K562 (cell line): ENCODE data around the gene POR. TPM values are rescaled to one million over a fixed set of nuclear protein-coding genes. Genes with fewer than 3 reads are reported as not detected.

Source experiments
- ATAC-seq: fragments of 200-7000 bp; cut with Tn5 transposase; 3 replicates; pipeline ENCODE4 v1.9.1; 2020; ENCODE audit warnings: moderate library complexity
- BruUV-seq: library from RNA; stranded (reverse); fragments of 400-500 nt; replicated peaks from 2 replicates; lab custom pipeline; 2021; lab: Mats Ljungman, UMichigan
- CTCF ChIA-PET: fragments of 300-600 bp; formaldehyde crosslinking; extraction: SDS; loops from one replicate; lab custom pipeline; 2021; ENCODE audit warnings: low intra/inter-chr PET ratio; lab: Yijun Ruan, JAX
- POLR2A ChIA-PET: fragments of 300-600, 350-650 bp; sonication (Branson Sonifier 250); formaldehyde crosslinking; extraction: SDS; loops from one replicate; lab custom pipeline; 2021; ENCODE audit warnings: antibody characterized with exemption, inconsistent platforms; lab: Yijun Ruan, JAX
- DNase-seq, 4 experiments: peaks; one replicate each; pipeline versions ENCODE4 v3.0.0 to v3.0.0-alpha.2; 2011 to 2018; ENCODE audit warnings: low spot score in 3 of 4, mixed read lengths in 3 of 4; ENCODE audit errors: extremely low read depth in 1 of 4
- FAIRE-seq: peaks from 2 replicates; lab custom pipeline; 2011; peaks lifted over from hg19 to GRCh38; lab: Jason Lieb, UNC
- H2AFZ ChIP-seq: 2 replicates; pipeline ENCODE4 v1.6.0; 2011; ENCODE audit warnings: low read depth, low read length, control low read depth, inconsistent platforms
- H3K27ac ChIP-seq: fragments of 200-600 bp; 3 replicates; pipeline ENCODE4 v1.8.0; 2011; ENCODE audit warnings: low read depth, mild to moderate bottlenecking, control low read depth, inconsistent platforms, low read length, moderate library complexity, mixed read lengths; ENCODE audit errors: extremely low read depth
- H3K27me3 ChIP-seq, 2 experiments: fragments of 300-600 bp in 1 of 2; 2 replicates in 1 of 2; 3 replicates in 1 of 2; pipeline versions ENCODE4 v1.6.0 to v1.8.0; 2011; ENCODE audit warnings: inconsistent platforms in 2 of 2, low read length in 2 of 2, mild to moderate bottlenecking in 1 of 2, mixed read lengths in 1 of 2, moderate library complexity in 1 of 2; ENCODE audit not compliant: control insufficient read depth in 2 of 2, insufficient read depth in 2 of 2
- H3K36me3 ChIP-seq: fragments of 300-600 bp; 3 replicates; pipeline ENCODE4 v1.8.0; 2011; ENCODE audit warnings: mild to moderate bottlenecking, low read length, inconsistent platforms; ENCODE audit not compliant: control insufficient read depth, insufficient read depth
- H3K4me1 ChIP-seq, 2 experiments: fragments of 200-600 bp in 1 of 2; replicated peaks in 1 of 2; 2 replicates in 1 of 2; 3 replicates in 1 of 2; pipeline versions ENCODE4 v1.5.1 to v1.8.0; 2011; ENCODE audit warnings: inconsistent platforms in 2 of 2, low read length in 2 of 2, mild to moderate bottlenecking in 1 of 2, mixed read lengths in 1 of 2, moderate library complexity in 1 of 2; ENCODE audit not compliant: control insufficient read depth in 2 of 2, insufficient read depth in 2 of 2
- H3K4me2 ChIP-seq: 2 replicates; pipeline ENCODE4 v1.6.1; 2011; ENCODE audit warnings: low read length, control low read depth, inconsistent platforms, mixed read lengths; ENCODE audit not compliant: insufficient read depth
- H3K4me3 ChIP-seq: fragments of 200-600 bp; sonication (generic), shearing (Covaris generic); 2 replicates; pipeline ENCODE4 v1.5.1; 2016; ENCODE audit warnings: control low read depth, inconsistent platforms
- H3K79me2 ChIP-seq: fragments of 200-600 bp; 3 replicates; pipeline ENCODE4 v1.8.0; 2011; ENCODE audit warnings: low read length, inconsistent platforms; ENCODE audit not compliant: control insufficient read depth, insufficient read depth
- H3K9ac ChIP-seq, 2 experiments: 2 replicates each; pipeline versions ENCODE4 v1.6.0 to v1.6.1; 2011; ENCODE audit warnings: low read depth in 2 of 2, low read length in 2 of 2, control low read depth in 1 of 2, inconsistent platforms in 1 of 2, mild to moderate bottlenecking in 1 of 2, mixed read lengths in 1 of 2; ENCODE audit not compliant: insufficient read depth in 1 of 2
- H3K9me1 ChIP-seq: one replicate; pipeline ENCODE4 v1.6.0; 2011; ENCODE audit warnings: inconsistent platforms, mild to moderate bottlenecking, low read length, moderate library complexity; ENCODE audit not compliant: control insufficient read depth, insufficient read depth
- H3K9me3 ChIP-seq: replicated peaks from 2 replicates; pipeline ENCODE4 v1.5.1; 2011; ENCODE audit warnings: low read depth, low read length, inconsistent platforms; ENCODE audit not compliant: control insufficient read depth, insufficient read depth
- H4K20me1 ChIP-seq: replicated peaks from 2 replicates; pipeline ENCODE4 v1.6.1; 2011; ENCODE audit warnings: low read length, inconsistent platforms, mixed read lengths; ENCODE audit not compliant: control insufficient read depth, insufficient read depth
- CREB1 ChIP-seq, 2 experiments: sonication (generic) in 1 of 2; formaldehyde crosslinking in 1 of 2; IDR thresholded peaks; 2 replicates each; pipeline versions ENCODE4 v1.6.1 to v1.8.0; 2012 to 2022; ENCODE audit warnings: inconsistent platforms in 1 of 2, mild to moderate bottlenecking in 1 of 2, missing genetic modification reagents in 1 of 2, moderate library complexity in 1 of 2
- DACH1 ChIP-seq: fragments of 450-650 bp; IDR thresholded peaks from 2 replicates; pipeline ENCODE4 v1.6.1; 2018; ENCODE audit not compliant: partially characterized antibody
- ESRRA ChIP-seq: fragments of 450-650 bp; IDR thresholded peaks from 2 replicates; pipeline ENCODE4 v1.6.1; 2014; ENCODE audit warnings: low read depth, mild to moderate bottlenecking, moderate library complexity, borderline replicate concordance
- GATAD2B ChIP-seq: fragments of 450-650 bp; IDR thresholded peaks from 2 replicates; pipeline ENCODE4 v1.6.1; 2017; ENCODE audit warnings: mild to moderate bottlenecking, borderline replicate concordance
- NCOA2 ChIP-seq, 2 experiments: fragments of 450-650 bp; IDR thresholded peaks; 2 replicates each; pipeline ENCODE4 v1.6.1; 2018; ENCODE audit warnings: mild to moderate bottlenecking in 2 of 2, moderate library complexity in 1 of 2; ENCODE audit not compliant: partially characterized antibody in 2 of 2
- NKRF ChIP-seq: fragments of 450-650 bp; IDR thresholded peaks from 2 replicates; pipeline ENCODE4 v1.6.1; 2016; ENCODE audit warnings: borderline replicate concordance
- NR4A1 ChIP-seq, 2 experiments: fragments of 250-450 bp in 1 of 2; fragments of 450-650 bp in 1 of 2; sonication (Bioruptor Pico) in 1 of 2; IDR thresholded peaks; 2 replicates each; pipeline versions ENCODE4 v1.4.0 to v1.6.1; 2016 to 2020; ENCODE audit warnings: mild to moderate bottlenecking in 2 of 2, missing compliant biosample characterization in 1 of 2, missing genetic modification characterization in 1 of 2, moderate library complexity in 1 of 2
- OTX1 ChIP-seq: fragments of 450-650 bp; formaldehyde crosslinking; IDR thresholded peaks from 2 replicates; pipeline ENCODE4 v1.4.0; 2022; ENCODE audit warnings: mild to moderate bottlenecking
- POLR2H ChIP-seq: IDR thresholded peaks from 2 replicates; pipeline ENCODE4 v1.6.1; 2016; ENCODE audit warnings: missing genetic modification characterization, low read depth, mild to moderate bottlenecking, control low read depth, missing compliant biosample characterization, moderate library complexity
- SMAD4 ChIP-seq: fragments of 250-450 bp; sonication (Bioruptor Pico); conservative IDR thresholded peaks from 2 replicates; pipeline ENCODE4 v1.8.0; 2021; ENCODE audit warnings: inconsistent platforms, mild to moderate bottlenecking, moderate library complexity
- SMARCE1 ChIP-seq: fragments of 450-650 bp; IDR thresholded peaks from 2 replicates; pipeline ENCODE4 v1.7.1; 2016; ENCODE audit warnings: mild to moderate bottlenecking
- ZBTB2 ChIP-seq: fragments of 450-650 bp; IDR thresholded peaks from 2 replicates; pipeline ENCODE4 v1.6.1; 2016; ENCODE audit warnings: antibody characterized with exemption
- ZBTB34 ChIP-seq: fragments of 250-450 bp; sonication (Bioruptor Pico); IDR thresholded peaks from 2 replicates; pipeline ENCODE4 v1.8.0; 2021; ENCODE audit warnings: mild to moderate bottlenecking, moderate library complexity
- ZNF217 ChIP-seq: sonication (generic); formaldehyde crosslinking; IDR thresholded peaks from 2 replicates; pipeline ENCODE4 v1.8.0; 2022; ENCODE audit warnings: mild to moderate bottlenecking, missing genetic modification reagents
- ZNF224 ChIP-seq: sonication (generic); formaldehyde crosslinking; IDR thresholded peaks from 2 replicates; pipeline ENCODE4 v1.8.0; 2022; ENCODE audit warnings: mild to moderate bottlenecking, missing genetic modification reagents
- ZNF699 ChIP-seq: fragments of 250-450 bp; sonication (Bioruptor Pico); IDR thresholded peaks from 2 replicates; pipeline ENCODE4 v1.8.0; 2021; ENCODE audit warnings: mild to moderate bottlenecking, moderate library complexity; ENCODE audit not compliant: insufficient replicate concordance
- WGBS: fragments of 100-300 bp; shearing (Covaris generic); methylation state at CpG from one replicate; pipeline ENCODE4 v1.1.6; 2016; ENCODE audit warnings: low coverage, mixed read lengths; ENCODE audit not compliant: insufficient coverage; ENCODE audit errors: missing lambda C conversion rate; 5-methylcytosine and 5-hydroxymethylcytosine counted together
- in situ Hi-C: fragments of 300-500 bp; cut with MboI; formaldehyde crosslinking; loops from 4 replicates; pipeline ENCODE4 v1.15.0; 2018; ENCODE audit warnings: inconsistent platforms, mixed read lengths
- intact Hi-C: fragments of 100-400 bp; cut with micrococcal nuclease; formaldehyde crosslinking; loops from 2 replicates; pipeline ENCODE4 v1.14.2; 2022
- polyA plus RNA-seq, 8 experiments: library from polyadenylated mRNA; depleted of rRNA in 4 of 8; stranded (reverse) in 5 of 8; unstranded in 3 of 8; fragments of >200 nt; fragmentation: Nextera tagmentation in 2 of 8; fragmentation: Illumina TruSeq in 1 of 8; extraction: Ambion mirVana in 2 of 8; extraction: Trizol in 1 of 8; gene quantifications; 2 replicates each; pipeline versions ENCODE4 v1.2.1 to v1.2.3, GENCODE V29; 2011 to 2014; ENCODE audit warnings: inconsistent platforms in 1 of 8, missing spikeins in 1 of 8
- total RNA-seq, 7 experiments: library from RNA; depleted of rRNA in 6 of 7; stranded (reverse); fragments of >200 nt in 6 of 7; fragmentation: Illumina TruSeq in 2 of 7; extraction: Trizol in 2 of 7; gene quantifications; 2 replicates each; pipeline versions ENCODE4 v1.2.1 to v1.2.3, GENCODE V29; 2011 to 2021; ENCODE audit warnings: low replicate concordance in 1 of 7

POR gene
- total and polyA plus RNA-seq, 9 of the 15 experiments (the other 6 are each of a cell fraction or from before 2014, with no cell fraction given), result 4.7 to 142 (median 40.8) TPM

GRCh38 chr7:75914169-75914654 lies 743 bp upstream of the POR start:
- WGBS, result 2% methylated on average over 18 of the region's 18 CpGs
- H3K27ac ChIP-seq, result peak overlapping the region; percentile 68
- no peak for TF ChIP-seq CREB1 (IDR thresholded peaks at IDR 0.05)
- TF ChIP-seq CREB1 (CRISPR knock-in tag; IDR thresholded peaks at IDR 0.05), result 0 out of 2 replicates have a peak, but pooled peaks have one; percentile 9
- no peak for TF ChIP-seq ESRRA
- no peak for TF ChIP-seq ZNF699 (CRISPR knock-in tag)
- no peak for TF ChIP-seq OTX1 (CRISPR knock-in tag)
- TF ChIP-seq ZBTB34 (CRISPR knock-in tag), result no peak
- TF ChIP-seq ZNF224, result 0 out of 2 replicates have a peak, but pooled peaks have one; percentile 20
- TF ChIP-seq DACH1, result no peak
- TF ChIP-seq NCOA2 (IDR thresholded peaks at IDR 0.05; ENCODE audit: partially characterized antibody in 2 of 2), result no peak
- no peak for TF ChIP-seq ZBTB2
- TF ChIP-seq NR4A1 (CRISPR knock-in tag; IDR thresholded peaks at IDR 0.05), result no peak
- TF ChIP-seq NR4A1 (tag; IDR thresholded peaks at IDR 0.05), result 0 out of 2 replicates have a peak, but pooled peaks have one; percentile 26
- peak; percentile 29; the same call in 1 of the 2 replicates for TF ChIP-seq SMARCE1
- peak; percentile 74; the same call in 1 of the 2 replicates for TF ChIP-seq NKRF
- no peak for TF ChIP-seq ZNF217 (CRISPR knock-in tag)
- no peak for TF ChIP-seq POLR2H (tag)
- TF ChIP-seq GATAD2B, result no peak
- no peak for TF ChIP-seq SMAD4 (CRISPR knock-in tag)

More at GRCh38 chr7:75914169-75914654, 743 bp upstream of the POR start:
- TSS peak; percentile 95 for BruUV-seq
- DNase-seq, result peak in 3 of 4 experiments; percentile 17 to 63 (median 39)
- intact Hi-C loops (no loop called here), in situ Hi-C loops (no loop called here)
- Histone ChIP-seq H3K9me1 (peaks cover 3% of the 10 kb centered on the region), H3K4me2 (peak overlapping the region; percentile 92), H3K27me3 (no peaks in the 10 kb centered on the region), H3K4me3 (peak overlapping the region; percentile 97), H3K36me3 (peaks cover 3% of the 10 kb centered on the region; the same call in 1 of the 3 replicates), H4K20me1 (no peaks in the 10 kb centered on the region), H3K4me1 (peaks cover 16 to 22% of the 10 kb centered on the region in 2 experiments; a peak in 4 of 5 replicates), H2AFZ (peak overlapping the region; percentile 97), H3K9me3 (no peaks in the 10 kb centered on the region), H3K79me2 (peaks cover 48% of the 10 kb centered on the region), H3K9ac (peak overlapping the region; percentile 73 to 96)
- CTCF ChIA-PET, result interaction anchor here (0.6 kb wide), 1 partner anchor 1198 kb away, joined by 3 read pairs; no protein-coding TSS in a partner anchor
- no peak for FAIRE-seq
- ATAC-seq, result peak; percentile 35
- POLR2A ChIA-PET, result interaction anchor here (0.7 to 2.1 kb wide), 5 partner anchors 13 to 156 kb away, joined by 3 to 8 read pairs (median 6); no protein-coding TSS in a partner anchor
